Activated effector memory CD4-positive, alpha-beta T cell treated with anti-CD3 and anti-CD28 coated beads, Interleukin-2, amount 50 U/mL, for 16 hours (primary cell): Measurements from ENCODE around the gene SERINC5.
"Not testable (repeated sequence)": the region's sequence is repeated elsewhere in the genome, so short reads cannot be mapped to it uniquely, and the experiment has no call there.

Experiments
- DNase-seq: peaks from one replicate; pipeline ENCODE4 v3.0.0-alpha.2; 2020

SERINC5 gene

GRCh38 chr5:80165452-80165851 lies 90.4 kb downstream of the SERINC5 start:
- no peak for DNase-seq

- no peak for DNase-seq
Measured at GRCh38 chr5:80161165-80161564, 94.7 kb downstream of the SERINC5 start.

DNA sequence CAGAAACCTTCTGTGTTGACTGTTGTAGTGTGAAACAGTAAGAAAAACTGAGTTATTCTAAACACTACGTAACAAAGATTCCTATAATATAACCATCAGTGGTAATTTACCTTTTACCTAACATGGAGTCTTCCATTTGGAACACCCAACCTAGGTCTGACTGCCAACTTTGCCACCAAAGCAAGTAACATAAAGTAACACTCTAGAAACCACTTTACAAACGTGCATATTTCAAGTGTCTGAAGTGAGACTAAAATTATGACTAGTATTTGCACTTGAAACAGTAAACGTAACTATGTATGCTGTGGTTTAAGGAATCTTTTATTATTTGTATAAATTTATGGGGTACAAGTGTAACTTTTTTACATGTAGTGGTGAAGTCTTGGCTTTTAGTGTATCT lies 95.6 kb downstream of the SERINC5 start:
- no peak for DNase-seq

DNA sequence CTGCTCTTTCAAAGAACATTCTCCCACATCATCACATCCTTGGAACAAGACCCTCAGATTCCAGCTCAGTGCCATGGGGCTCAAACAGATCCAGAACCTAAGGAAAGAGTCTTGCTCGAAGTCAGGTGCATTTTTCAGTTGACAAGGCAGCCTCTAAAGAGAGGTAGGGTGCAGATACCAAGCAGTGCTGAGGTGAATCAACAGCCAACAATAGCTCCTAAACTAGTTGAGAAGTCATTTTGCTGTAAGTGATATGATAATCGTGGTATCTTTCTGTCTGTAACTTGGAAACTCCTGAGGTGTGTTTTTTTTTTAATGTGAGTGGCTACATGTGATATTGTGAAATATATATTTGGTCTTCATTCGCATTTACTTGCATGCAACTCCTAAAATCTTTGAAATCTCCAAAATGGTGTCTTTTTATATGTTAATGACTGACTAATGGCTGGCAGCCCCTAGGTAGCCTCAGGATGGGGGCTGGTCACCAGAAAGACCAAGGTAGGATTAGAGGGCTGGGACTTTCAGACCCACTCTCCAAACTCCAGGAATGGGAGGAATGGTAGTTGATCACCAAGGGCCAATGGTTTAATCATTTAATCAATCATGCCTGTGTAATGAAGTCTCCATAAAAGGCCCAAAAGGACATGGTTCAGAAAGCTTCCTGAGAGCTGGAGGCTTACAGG lies 96.6 kb downstream of the SERINC5 start:
- DNase-seq: no peak

DNA sequence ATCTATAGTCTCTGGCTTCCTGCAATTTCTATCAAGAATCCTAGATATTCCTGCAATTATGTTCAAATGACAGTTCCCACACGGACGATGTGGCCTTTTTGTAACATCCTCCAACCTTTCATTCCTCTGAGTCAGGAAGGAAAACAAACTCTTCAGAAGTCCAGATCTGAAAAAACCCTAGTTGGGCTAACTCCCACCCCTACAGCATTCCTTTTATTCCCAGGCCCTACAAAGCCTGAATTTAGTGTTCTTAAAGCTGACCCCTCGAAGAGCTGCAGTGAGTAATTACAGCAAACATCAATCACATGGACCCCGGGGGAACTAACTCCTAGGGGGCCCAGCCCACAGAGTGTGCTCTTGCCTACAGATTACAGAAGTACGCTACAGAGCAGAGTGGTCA lies 99.7 kb downstream of the SERINC5 start:
- no peak for DNase-seq

DNA sequence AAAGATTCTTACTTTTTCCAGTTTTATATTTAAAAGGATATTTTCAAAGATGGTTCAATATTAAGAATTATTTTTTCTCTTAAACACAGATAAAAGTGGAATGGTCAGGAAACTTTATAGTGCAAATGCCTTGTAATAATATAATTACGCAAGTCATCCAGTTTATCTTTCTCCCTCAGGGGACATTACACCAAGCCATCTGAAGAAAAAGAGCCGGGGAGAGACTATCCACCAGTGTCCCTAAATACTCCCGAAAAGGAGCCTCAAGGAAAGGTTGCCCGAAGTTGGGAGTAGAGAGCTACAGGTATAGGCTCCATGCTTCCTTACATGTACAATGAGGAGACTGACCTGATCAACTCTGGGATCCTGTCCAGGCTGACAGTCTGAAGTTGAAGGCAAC lies 101.1 kb downstream of the SERINC5 start:
- no peak for DNase-seq

DNA sequence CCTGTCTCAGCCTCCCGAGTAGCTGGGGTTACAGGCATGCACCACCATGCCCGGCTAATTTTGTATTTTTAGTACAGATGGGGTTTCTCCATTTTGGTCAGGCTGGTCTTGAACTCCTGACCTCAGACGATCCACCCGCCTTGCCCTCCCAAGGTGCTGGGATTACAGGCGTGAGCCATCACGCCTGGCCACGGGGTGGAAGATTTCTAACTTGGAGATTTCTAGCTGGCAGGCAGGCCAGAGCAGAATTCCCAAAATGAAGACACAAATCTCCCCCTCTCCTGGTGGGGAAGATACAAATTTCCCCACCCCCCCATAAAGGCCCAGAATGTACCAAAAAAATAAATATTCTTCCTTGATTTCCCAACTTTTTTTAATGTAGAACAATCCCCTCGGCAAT lies 101.6 kb downstream of the SERINC5 start:
- DNase-seq: not testable (repeated sequence)

DNA sequence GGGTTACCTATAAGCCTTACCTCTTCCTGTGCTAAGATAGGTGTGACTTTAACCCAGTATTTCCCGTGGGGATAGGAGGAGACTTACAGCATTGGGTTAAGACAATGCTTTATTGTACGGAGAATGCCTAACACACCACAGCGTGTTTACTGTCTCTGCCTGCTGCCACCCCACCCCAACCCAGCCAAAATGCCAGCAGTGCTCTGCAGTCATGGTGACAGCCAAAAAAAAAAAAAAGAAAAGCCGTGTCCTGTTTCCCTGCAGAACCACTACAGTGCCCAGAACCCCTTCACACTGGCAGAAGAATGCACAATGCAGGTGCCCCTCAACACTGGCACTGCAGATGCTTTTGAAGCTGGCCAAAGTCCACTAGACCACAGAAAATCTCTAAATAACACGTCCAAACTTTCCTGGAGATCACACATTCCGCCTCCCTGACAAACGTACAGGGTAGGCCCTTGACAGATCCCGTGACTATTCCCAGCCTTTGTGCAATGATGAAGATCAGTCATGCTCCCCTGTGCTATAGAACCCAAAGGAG lies 102.2 kb downstream of the SERINC5 start:
- DNase-seq: no peak

DNA sequence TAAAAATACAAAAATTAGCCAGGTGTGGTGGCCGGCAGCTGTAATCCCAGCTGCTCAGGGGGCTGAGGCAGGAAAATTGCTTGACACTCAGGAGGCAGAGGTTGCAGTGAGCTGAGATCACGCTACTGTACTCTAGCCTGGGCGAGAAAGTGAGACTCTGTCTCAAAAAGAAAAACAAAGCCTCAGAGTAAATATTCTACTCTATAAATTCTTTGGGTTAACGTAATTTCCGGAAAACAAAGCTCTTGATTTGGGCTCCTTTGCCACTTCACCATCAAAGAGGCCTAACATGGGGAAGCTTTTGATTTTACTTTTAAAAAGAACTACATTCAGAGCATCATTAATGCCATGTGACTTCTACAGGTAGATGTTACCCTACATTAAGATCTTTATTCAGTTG lies 103.1 kb downstream of the SERINC5 start:
- no peak for DNase-seq

GRCh38 chr5:80151890-80152289 lies 104.0 kb downstream of the SERINC5 start:
- DNase-seq: no peak

DNA sequence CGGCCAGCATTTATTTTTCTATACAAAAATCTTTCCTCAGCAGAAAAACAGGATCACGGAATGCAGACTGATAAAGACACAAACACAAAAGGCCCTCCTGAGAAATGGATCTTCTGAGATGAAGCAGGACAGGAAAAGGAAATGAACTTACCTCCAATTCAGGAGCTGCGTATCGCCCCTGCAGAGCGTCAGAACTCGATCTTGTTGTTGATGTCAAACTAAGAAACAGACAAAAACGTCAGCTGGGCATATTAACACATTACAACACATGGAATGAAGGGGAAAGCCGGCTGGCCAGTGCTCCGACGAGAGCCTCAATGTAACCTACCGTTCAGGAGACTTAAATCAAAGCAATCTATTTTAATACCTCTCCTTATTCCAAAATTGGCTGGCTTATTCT lies 105.1 kb downstream of the SERINC5 start:
- no peak for DNase-seq

- DNase-seq: no peak
Measured at GRCh38 chr5:80149161-80149609, 106.7 kb downstream of the SERINC5 start.

DNA sequence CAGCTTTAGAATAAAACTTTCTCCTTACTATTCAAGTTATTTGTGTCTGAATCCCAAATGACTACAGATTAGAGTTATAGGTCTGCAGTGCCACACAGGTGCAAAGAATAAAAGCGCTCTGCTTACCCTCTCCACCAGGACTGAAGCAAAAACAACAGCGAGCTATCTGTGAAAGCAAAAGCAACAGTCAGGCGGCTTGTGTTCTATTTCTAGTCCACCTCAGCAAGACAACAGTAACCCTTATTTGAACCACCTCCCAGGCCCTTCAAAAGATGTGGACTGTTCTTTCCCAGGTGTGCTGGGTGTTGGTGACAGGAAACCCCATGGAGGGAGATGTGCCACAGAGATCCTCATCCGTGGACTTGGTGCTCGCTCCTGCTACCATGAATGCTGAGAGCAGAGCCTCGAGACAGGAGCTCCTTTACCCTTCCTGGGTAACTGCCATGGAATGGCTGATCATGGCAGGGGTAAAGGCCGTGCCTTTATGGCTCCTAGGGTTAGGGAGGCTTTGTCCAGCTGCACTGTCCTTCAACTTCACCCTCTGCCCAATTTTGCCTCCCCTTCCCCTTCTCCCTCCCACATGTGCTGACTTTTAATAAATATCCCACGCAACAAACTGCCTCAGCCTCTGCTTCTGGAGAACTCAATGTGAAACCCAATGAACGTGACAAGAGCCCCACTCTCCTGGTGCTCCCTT lies 108.6 kb downstream of the SERINC5 start:
- no peak for DNase-seq

- no peak for DNase-seq
Measured at GRCh38 chr5:80146046-80146445, 109.8 kb downstream of the SERINC5 start.

DNA sequence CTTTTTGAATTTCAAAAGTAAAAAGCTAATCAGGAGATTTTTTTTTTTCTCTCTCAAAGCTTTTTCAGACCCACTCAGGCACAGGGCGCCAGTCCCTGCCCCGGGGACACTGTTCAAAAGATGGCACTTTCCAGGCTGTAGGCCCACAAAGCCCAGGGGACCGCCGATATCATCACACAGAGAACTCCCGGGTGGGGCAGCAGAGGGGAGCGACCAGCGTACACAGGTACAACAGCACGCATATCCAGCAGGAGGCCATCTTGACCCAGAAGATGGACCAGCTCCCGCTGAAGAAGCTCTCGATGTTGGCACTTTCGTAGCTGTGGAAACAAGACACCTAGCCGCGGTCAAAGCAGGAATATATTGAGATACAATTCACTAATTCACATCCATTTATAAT lies 112.4 kb downstream of the SERINC5 start:
- no peak for DNase-seq

DNA sequence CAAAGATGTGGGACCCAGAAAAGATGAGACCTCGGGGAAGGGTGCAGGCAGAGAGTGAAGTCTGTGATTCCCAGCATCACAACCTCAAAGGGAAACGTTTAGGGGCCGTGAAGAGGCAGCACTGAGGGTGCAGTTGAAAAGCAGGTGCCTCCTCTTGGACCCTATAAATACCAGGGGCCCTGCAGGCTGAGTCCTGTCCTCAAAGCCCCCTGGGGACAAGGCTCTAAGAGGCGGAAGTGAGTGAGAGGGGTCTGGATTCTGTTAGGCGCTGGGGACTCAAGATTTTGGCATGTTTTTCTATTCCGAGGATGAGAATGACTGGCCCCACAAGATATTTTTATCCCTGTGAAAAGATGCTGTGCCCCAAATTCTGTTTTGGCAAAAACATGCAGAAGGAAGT lies 112.9 kb downstream of the SERINC5 start:
- DNase-seq: no peak

- DNase-seq: no peak
Measured at GRCh38 chr5:80141681-80142080, 114.2 kb downstream of the SERINC5 start.

- no peak for DNase-seq
Measured at GRCh38 chr5:80141147-80141671, 114.6 kb downstream of the SERINC5 start.

DNA sequence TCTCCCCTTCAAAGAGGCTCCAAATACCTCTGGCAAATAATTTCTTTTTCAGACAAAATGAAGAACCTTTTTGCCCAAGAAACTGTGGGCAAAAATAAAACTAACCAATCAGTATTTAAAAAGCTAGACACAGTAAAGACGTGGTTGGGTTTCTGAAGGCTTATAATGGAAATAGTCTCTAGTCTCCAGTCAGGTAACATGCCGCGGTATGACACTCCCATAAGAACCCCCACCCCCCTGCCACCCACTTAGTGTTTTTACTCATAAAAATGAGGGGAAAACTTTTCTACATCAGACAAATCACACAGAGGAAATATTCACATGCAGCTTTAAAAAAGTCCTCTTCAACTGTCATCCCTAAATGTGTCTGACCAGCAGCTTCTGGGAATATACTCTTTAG lies 115.4 kb downstream of the SERINC5 start:
- peak; percentile 82 for DNase-seq

- no peak for DNase-seq
Measured at GRCh38 chr5:80139466-80139972, 116.3 kb downstream of the SERINC5 start.

DNA sequence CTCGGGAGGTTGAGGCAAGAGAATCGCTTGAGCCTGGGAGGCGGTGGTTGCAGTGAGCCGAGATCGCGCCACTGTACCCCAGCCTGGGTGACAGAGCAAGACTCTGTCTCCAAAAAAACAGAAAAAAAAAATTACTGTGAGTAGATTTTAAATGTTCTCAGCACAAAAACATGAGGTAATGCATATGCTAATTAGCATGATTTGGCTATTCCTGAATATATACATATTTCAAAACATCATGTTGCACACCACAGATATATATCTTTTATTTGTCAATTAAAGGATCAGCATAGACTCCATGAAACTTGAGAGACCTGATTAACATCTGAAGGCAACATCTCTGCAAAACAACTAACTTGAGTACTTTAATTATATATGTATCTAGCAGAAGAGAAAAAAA lies 117.4 kb downstream of the SERINC5 start:
- no peak for DNase-seq

- not testable (repeated sequence) for DNase-seq
Measured at GRCh38 chr5:80136798-80137197, 119.0 kb downstream of the SERINC5 start.

GRCh38 chr5:80134876-80135275 lies 121.0 kb downstream of the SERINC5 start:
- no peak for DNase-seq

DNA sequence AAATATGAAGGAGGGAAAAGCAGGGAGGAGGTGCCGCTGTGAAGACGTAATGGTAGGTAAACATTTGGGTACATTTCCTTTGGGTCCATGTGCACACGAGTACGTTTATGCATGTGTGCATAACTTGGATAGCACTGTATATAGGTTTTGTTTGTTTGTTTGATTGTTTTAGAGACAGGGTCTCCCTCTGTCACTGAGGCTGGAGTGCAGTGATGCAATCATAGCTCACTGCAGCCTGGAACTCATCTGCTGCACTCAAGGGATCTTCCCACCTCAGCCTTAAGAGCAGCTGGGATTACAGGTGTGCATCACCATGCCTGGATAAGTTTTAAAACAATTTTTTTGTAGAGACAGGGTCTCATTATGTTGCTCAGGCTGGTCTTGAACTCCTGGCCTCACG lies 126.7 kb downstream of the SERINC5 start:
- no peak for DNase-seq
